Erythroblast (primary cell): ENCODE measurements around the gene FOCAD.

ENCODE experiments used
- DNase-seq, 2 experiments: peaks; one replicate each; lab custom pipeline; 2025; lab: John Stamatoyannopoulos, UW
- GATA1 ChIP-seq: IDR thresholded peaks from 2 replicates; pipeline ENCODE4 v1.6.1; 2011; ENCODE audit warnings: low read depth, mild to moderate bottlenecking, control low read depth, low read length, moderate library complexity
- POLR2A ChIP-seq: IDR thresholded peaks from 2 replicates; pipeline ENCODE4 v1.6.1; 2011; ENCODE audit warnings: mild to moderate bottlenecking, low read length

FOCAD gene, protein sequence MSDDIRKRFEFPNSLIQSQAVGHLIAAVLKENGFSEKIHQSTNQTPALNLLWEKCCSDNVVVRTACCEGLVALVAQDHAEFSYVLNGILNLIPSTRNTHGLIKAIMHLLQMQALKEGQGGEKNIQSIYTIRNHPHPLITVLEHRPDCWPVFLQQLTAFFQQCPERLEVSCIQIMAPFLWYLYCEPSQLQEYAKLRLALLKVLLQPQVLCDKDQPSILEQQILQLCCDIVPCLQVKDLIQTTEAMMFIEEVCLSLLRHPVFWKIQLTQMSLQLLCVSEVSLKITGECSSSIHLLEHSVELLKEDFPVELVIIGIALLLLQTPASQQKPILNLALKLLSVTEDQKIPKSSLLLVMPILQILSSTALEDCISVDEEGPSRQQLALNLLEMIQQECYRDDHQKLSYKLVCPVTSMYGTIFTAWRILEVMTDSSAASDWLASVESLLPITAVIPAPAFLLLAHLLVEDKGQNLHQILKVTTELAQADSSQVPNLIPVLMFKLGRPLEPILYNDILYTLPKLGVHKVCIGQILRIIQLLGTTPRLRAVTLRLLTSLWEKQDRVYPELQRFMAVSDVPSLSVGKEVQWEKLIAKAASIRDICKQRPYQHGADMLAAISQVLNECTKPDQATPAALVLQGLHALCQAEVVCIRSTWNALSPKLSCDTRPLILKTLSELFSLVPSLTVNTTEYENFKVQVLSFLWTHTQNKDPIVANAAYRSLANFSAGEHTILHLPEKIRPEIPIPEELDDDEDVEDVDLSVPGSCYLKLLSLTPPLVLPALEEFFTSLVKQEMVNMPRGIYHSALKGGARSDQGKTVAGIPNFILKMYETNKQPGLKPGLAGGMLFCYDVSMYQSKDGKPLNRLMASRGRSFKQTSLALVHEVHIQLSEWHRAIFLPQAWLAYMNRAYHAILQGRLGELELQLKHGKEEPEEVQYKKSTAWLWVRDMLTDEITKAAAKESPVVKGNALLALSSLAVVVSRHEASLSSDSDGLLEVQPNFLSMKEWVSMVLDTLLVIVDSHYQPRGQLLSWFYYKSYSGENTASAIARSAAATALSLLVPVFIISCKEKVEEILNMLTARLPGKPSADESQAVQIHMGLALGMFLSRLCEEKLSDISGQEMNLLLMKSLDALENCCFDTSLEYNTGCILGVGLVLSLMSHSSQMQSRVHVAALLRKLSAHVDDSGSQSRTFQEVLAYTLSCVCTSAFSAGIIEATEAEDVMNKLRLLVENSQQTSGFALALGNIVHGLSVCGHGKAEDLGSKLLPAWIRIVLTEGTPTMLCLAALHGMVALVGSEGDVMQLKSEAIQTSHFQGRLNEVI (N-terminal part only)

DNA sequence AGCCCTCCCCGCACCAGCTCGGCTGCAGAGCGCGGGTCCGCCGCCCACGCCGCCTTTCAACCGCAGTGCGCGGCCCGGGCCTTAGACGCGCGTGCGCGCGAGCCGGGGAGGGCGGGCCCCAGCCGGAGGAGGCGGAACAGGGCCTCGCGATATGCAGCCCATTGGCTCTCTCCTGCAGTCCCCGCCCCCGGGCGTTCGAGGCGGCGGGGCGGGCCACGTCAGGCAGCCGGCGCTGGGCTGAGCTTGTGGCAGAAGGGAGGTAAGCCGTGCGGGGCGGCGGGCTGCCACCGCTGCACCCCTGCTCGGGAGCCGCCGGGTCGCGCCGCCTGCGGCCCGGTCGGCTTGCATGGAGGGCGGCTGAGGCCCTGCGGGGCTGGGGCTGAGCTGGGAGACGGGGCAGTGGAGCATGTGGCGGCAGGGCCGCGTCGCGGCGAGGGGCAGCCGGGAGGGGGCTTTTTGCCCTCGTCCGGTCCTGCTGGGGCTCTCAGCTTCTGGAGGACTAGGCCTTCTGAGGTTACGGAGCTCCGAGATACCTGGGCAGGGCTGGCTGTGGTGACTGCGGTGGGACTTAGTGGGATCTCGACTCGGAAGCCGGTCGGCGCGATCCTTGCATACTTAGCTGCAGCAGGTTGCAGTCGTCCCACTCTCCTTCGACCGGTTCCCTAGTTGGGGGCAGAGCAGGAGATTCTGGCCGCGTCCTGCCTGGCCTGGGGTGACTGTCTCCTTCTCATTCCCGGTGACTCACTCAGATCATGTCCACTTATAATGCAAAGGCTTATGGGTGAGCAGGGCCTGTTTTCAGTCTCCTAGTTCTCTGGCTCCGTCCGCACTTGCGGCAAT is at the start of gene FOCAD:
Gene FOCAD, plus strand, starts transcription at position 225 of the 840 bp plus-strand sequence. CDS start 31,095 bp downstream, outside the sequence.
- TF ChIP-seq GATA1 (no peak), POLR2A (peak; percentile 95)
- peak; percentile 97 to 98 for DNase-seq

DNA sequence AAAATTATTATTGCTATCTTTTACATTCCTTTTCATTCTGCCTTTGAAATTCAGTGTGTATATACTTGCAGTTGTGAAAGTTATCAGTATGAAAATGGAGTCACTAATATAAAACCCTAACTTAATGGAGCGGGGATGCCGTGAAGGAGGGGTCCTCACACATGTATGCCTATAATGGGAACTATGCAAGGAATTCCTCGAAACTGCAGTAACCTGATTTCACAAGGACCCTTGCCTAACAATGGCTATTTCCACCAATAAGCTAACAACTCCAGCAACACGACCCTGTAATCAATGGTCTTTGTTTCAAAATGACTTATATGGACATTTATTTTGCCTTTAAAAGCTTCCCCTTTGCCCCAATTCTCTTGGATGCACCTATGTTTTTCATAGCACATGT is 49.2 kb upstream of the FOCAD start:
- TF ChIP-seq GATA1 (no peak), POLR2A (no peak)
- DNase-seq, result no peak

DNA sequence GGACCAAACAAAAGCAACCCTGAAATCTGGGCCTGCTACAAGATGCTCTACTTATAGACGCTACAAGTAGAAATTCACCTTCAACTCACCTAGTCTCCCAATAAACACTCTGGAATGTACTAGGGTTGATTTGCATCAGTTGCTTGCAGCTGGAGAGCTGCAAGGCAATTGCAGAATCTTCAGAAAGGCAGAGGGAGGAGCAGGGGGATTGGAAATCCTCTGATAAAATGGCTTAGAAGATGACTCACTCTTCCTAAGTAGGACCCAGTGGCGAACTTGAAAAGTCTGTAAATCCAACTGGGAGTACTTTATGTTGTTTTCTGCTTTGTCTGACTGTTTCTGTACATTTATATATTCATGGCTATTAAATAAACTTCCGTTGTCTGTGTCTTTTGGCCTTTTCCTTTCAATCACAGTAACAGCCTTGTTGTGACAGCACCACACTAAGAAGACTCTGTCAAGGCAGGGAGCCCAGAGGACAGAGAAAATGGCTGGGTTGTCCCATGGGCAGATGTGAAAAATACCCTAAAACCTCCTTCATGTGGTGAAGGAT is 47.1 kb upstream of the FOCAD start:
- peak in 1 of 2 experiments; percentile 5 for DNase-seq
- TF ChIP-seq POLR2A (no peak), GATA1 (no peak)

DNA sequence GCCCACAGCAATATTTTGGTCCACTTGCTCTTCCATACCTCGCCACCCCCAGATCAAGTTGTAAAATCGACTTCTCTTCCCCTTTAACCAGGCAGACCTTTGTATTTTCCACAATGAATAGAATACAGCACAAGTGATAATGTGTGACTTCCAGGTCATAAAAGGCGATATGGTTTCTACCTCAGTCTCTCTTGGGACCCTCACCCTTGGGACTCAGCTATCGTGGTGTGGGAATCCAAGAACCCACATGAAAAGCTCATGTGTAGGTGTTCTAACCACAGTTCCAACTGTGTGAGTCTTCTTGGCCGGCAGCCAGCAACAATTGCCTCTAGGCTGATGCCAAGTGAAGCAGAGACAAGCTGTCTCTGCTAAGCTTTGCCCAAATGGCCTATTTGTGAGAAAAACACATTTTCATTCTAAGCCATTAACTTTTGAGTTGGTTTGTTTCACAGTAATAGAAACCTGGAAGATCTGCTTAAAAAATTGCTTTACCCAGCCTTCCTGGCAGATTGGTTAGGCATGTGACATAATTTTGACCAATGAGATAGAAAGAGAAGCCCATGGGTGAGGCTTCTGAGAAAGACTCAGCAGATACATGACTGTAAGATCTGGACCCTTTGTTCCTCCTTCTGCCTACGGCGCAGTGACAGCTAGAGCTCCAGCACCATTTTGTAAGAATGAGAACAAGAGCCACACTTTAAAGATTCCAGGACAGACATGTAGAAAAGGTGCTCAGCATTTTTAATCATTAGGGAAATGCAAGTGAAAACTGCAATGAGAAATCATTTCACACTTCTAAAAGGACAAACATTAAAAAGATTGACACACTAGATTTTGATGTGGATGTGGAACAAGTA is 43.5 kb upstream of the FOCAD start:
- TF ChIP-seq POLR2A (no peak), GATA1 (no peak)
- DNase-seq, result peak; percentile 32 to 53

DNA sequence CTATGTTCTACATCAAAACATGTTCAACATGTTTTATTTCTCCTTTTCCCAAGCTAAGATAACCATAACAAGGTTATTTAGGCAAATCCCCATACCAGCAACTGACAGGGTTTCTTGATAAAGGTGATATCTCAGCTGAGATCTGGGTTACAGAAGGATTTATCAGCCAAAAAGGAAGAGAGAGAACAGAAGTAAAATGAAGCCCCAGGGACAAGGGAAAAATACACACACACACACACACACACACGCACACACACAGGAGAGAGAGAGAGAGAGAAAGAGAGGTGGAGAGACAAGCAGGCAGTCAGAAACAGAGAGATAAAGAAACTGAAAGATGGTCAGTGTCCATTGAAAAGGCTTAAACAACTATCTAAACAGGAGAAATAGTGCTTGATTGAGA is 42.0 kb upstream of the FOCAD start:
- no peak for TF ChIP-seq GATA1
- TF ChIP-seq POLR2A, result no peak
- DNase-seq, result peak; percentile 5 to 33

DNA sequence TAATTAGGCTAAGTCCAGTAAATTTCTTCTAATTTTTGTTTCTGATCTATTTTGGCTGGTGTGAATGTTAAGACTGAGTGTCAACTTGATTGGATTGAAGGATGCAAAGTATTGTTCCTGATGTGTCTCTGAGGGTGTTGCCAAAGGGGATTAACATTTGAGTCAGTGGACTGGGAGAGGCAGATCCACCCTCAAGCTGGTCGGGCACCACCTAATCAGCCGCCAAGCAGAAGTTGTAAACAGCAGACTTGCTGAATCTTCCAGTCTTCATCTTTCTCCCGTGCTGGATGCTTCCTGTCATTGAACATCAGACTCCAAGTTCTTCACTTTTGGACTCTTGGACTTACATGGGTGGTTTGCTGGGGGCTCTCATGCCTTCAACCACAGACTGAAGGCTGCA is 40.4 kb upstream of the FOCAD start:
- DNase-seq, result no peak
- TF ChIP-seq POLR2A (no peak), GATA1 (no peak)

DNA sequence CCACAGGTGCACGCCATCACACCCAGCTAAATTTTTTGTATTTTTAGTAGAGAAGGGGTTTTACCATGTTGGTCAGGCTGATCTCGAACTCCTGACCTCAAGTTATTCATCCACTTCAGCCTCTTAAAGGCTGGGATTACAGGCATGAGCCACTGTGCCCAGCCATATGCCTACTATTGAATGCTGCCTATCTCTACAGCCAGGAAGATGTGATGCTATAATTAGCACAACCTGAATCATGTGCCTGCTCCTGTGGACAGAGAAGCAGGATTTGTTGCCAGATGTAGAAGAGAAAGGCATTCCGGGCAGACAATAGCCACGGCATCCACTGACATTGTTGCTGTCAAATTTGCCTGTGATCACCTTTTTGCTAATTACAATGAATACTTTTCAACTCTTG is 37.4 kb upstream of the FOCAD start:
- no peak for TF ChIP-seq POLR2A
- TF ChIP-seq GATA1, result no peak
- DNase-seq, result no peak

DNA sequence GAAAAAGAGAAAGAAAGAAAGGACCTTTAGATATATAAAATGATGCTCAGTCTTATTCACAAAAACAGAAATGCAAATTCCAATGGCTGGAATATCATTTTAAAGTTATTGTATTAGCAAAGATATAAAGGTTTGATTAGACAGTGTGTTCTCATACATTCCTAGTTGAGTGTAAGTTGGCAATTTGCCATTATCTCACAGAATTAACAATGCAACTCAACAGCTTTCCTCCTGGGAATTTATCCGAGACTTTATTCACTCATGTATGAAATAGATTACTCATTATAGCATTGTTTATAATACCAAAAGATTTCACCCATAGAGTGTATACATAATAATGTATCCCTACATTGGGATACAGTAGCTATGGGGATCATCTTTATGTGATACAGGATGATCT is 34.7 kb upstream of the FOCAD start:
- TF ChIP-seq GATA1 (no peak), POLR2A (no peak)

DNA sequence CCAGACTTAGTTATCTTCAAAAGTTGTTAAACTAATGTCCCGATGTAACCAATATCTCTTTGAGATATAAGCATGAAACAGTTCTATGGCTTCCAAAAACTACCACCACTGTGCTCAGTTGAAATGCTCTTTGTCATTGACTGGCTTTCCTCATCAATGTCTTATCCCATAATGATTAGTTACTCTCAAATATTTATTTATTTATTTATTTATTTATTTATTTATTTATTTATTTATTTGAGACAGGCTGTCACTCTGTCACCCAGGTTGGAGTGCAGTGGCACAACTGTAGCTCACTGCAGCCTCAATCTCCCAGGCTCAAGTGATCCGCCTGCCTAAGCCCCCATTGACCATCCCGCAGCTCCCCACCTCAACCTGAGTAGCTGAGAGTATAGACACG is 33.7 kb upstream of the FOCAD start:
- no peak for DNase-seq
- TF ChIP-seq GATA1 (no peak), POLR2A (no peak)

More for the DNA sequence above, 34.7 kb upstream of the FOCAD start:
- no peak for DNase-seq

DNA sequence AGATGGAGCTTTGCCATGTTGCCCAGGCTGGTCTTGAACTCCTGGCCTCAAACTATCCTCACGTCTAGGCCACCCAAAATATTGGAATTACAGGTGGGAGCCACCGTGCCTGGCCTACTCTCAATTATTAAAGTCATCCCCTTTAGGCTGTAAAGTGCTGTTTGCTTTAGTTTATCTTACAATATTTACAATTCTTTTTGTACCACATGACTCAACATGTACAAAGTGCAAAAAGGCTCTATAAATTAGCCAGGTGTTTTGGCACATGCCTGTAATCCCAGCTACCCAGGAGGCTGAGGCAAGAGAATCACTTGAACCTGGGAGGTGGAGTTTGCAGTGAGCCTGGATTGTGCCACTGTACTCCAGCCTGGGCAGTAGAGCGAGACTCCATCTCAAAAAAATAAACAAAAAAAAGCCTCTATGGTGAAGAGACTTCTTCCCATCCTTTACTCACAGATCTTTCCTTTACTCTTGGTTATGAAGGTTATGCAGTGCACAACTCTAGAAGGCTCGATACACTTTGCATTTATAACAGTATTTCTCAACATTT is 33.2 kb upstream of the FOCAD start:
- no peak for TF ChIP-seq GATA1
- TF ChIP-seq POLR2A, result no peak
- DNase-seq, result no peak

DNA sequence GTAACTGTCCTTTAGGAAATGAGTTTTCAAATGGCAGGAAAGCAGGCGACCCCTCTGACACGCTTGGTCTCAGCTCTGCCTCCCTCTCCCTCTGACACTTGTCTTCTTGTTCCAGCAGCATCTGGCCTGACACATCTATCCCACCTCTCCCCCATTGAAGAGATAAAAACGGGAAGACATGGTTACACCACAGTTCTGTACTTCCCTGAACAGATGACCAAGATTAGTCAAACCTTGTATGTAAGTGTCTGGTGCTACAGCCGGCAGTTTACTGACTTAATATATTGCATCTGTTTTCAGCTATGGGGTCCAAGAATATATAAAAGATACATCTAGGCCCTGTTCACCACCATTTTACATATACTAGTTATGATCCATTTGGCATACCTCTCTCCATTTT is 32.1 kb upstream of the FOCAD start:
- TF ChIP-seq POLR2A (no peak), GATA1 (no peak)
- no peak for DNase-seq

DNA sequence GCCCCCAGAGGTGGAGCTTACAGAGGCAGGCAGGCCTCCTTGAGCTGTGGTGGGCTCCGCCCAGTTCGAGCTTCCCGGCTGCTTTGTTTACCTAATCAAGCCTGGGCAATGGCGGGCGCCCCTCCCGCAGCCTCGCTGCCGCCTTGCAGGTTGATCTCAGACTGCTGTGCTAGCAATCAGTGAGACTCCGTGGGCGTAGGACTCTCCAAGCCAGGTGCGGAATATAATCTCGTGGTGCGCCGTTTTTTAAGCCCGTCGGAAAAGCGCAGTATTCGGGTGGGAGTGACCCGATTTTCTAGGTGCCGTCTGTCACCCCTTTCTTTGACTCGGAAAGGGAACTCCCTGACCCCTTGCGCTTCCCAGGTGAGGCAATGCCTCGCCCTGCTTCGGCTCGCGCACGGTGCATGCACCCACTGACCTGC is 25.8 kb upstream of the FOCAD start:
- DNase-seq, result peak in 1 of 2 experiments; percentile 5
